IPS-18a (cell line): ENCODE results near the gene UBE3A.

Source experiments
- H3K27ac ChIP-seq: one replicate; pipeline ENCODE4 v1.5.1; 2013; ENCODE audit warnings: low read length
- H3K27me3 ChIP-seq: one replicate; pipeline ENCODE4 v1.6.1; 2013; ENCODE audit warnings: mild to moderate bottlenecking, low read length; ENCODE audit not compliant: control insufficient read depth, insufficient read depth
- H3K36me3 ChIP-seq: one replicate; pipeline ENCODE4 v1.6.1; 2013; ENCODE audit warnings: low read depth, low read length; ENCODE audit not compliant: control insufficient read depth
- H3K4me1 ChIP-seq: one replicate; pipeline ENCODE4 v1.6.1; 2013; ENCODE audit warnings: low read depth, low read length; ENCODE audit not compliant: control insufficient read depth
- H3K4me3 ChIP-seq: one replicate; pipeline ENCODE4 v1.5.1; 2013; ENCODE audit warnings: low read length
- H3K9ac ChIP-seq: one replicate; pipeline ENCODE4 v1.6.1; 2013; ENCODE audit warnings: mild to moderate bottlenecking, low read length, moderate library complexity
- H3K9me3 ChIP-seq: one replicate; pipeline ENCODE4 v1.6.1; 2013; ENCODE audit warnings: low read depth, low read length; ENCODE audit not compliant: control insufficient read depth

The UBE3A gene

GRCh38 chr15:25402342-25402741, 36.5 kb downstream of the UBE3A start:
- no peak overlapping the region for H3K9ac ChIP-seq
- H3K27ac ChIP-seq: no peak overlapping the region
- peaks cover 18% of the 10 kb centered on the region for H3K36me3 ChIP-seq
- H3K9me3 ChIP-seq: no peaks in the 10 kb centered on the region
- H3K27me3 ChIP-seq: no peaks in the 10 kb centered on the region
- H3K4me3 ChIP-seq: no peak overlapping the region
- H3K4me1 ChIP-seq: peaks cover 15% of the 10 kb centered on the region

GRCh38 chr15:25401501-25401900, 37.3 kb downstream of the UBE3A start:
- no peak overlapping the region for H3K4me3 ChIP-seq
- peaks cover 18% of the 10 kb centered on the region for H3K36me3 ChIP-seq
- H3K27me3 ChIP-seq: no peaks in the 10 kb centered on the region
- H3K27ac ChIP-seq: no peak overlapping the region
- H3K9me3 ChIP-seq: no peaks in the 10 kb centered on the region
- no peak overlapping the region for H3K9ac ChIP-seq
- peaks cover 7% of the 10 kb centered on the region for H3K4me1 ChIP-seq

- H3K4me1 ChIP-seq: no peaks in the 10 kb centered on the region
- no peak overlapping the region for H3K27ac ChIP-seq
- no peak overlapping the region for H3K9ac ChIP-seq
- no peaks in the 10 kb centered on the region for H3K27me3 ChIP-seq
- H3K4me3 ChIP-seq: no peak overlapping the region
- peaks cover 6% of the 10 kb centered on the region for H3K36me3 ChIP-seq
- H3K9me3 ChIP-seq: no peaks in the 10 kb centered on the region
Observed at GRCh38 chr15:25397100-25397499, 41.7 kb downstream of the UBE3A start.

GRCh38 chr15:25394898-25395297, 43.9 kb downstream of the UBE3A start:
- Histone ChIP-seq H3K9ac (no peak overlapping the region), H3K27ac (no peak overlapping the region), H3K4me1 (no peaks in the 10 kb centered on the region), H3K4me3 (no peak overlapping the region), H3K36me3 (peaks cover 4% of the 10 kb centered on the region), H3K27me3 (no peaks in the 10 kb centered on the region), H3K9me3 (no peaks in the 10 kb centered on the region)

- H3K9ac ChIP-seq: no peak overlapping the region
- peaks cover 4% of the 10 kb centered on the region for H3K36me3 ChIP-seq
- H3K9me3 ChIP-seq: no peaks in the 10 kb centered on the region
- no peak overlapping the region for H3K27ac ChIP-seq
- H3K4me1 ChIP-seq: no peaks in the 10 kb centered on the region
- no peak overlapping the region for H3K4me3 ChIP-seq
- H3K27me3 ChIP-seq: no peaks in the 10 kb centered on the region
Observed at GRCh38 chr15:25392806-25393205, 46.0 kb downstream of the UBE3A start.

GRCh38 chr15:25391971-25392721, 46.7 kb downstream of the UBE3A start:
- Histone ChIP-seq H3K27ac (no peak overlapping the region), H3K27me3 (no peaks in the 10 kb centered on the region), H3K9me3 (no peaks in the 10 kb centered on the region), H3K4me1 (no peaks in the 10 kb centered on the region), H3K9ac (no peak overlapping the region), H3K36me3 (peaks cover 4% of the 10 kb centered on the region), H3K4me3 (no peak overlapping the region)

- Histone ChIP-seq H3K27ac (no peak overlapping the region), H3K27me3 (no peaks in the 10 kb centered on the region), H3K9me3 (no peaks in the 10 kb centered on the region), H3K36me3 (no peaks in the 10 kb centered on the region), H3K4me1 (no peaks in the 10 kb centered on the region), H3K4me3 (no peak overlapping the region), H3K9ac (no peak overlapping the region)
Observed at GRCh38 chr15:25385986-25386385, 52.8 kb downstream of the UBE3A start.

- Histone ChIP-seq H3K9me3 (no peaks in the 10 kb centered on the region), H3K27me3 (no peaks in the 10 kb centered on the region), H3K36me3 (peaks cover 5% of the 10 kb centered on the region), H3K4me3 (no peak overlapping the region), H3K4me1 (no peaks in the 10 kb centered on the region), H3K27ac (no peak overlapping the region), H3K9ac (no peak overlapping the region)
Observed at GRCh38 chr15:25381579-25381978, 57.2 kb downstream of the UBE3A start.

- H3K36me3 ChIP-seq: peaks cover 26% of the 10 kb centered on the region
- no peak overlapping the region for H3K4me3 ChIP-seq
- H3K27me3 ChIP-seq: no peaks in the 10 kb centered on the region
- H3K4me1 ChIP-seq: no peaks in the 10 kb centered on the region
- H3K9ac ChIP-seq: no peak overlapping the region
- H3K9me3 ChIP-seq: no peaks in the 10 kb centered on the region
- H3K27ac ChIP-seq: no peak overlapping the region
Observed at GRCh38 chr15:25378501-25378901, 60.3 kb downstream of the UBE3A start.

- Histone ChIP-seq H3K27me3 (no peaks in the 10 kb centered on the region), H3K9ac (no peak overlapping the region), H3K36me3 (peaks cover 48% of the 10 kb centered on the region)
Observed at GRCh38 chr15:25375557-25375956, 63.3 kb downstream of the UBE3A start.

GRCh38 chr15:25374143-25374542, 64.7 kb downstream of the UBE3A start:
- no peak overlapping the region for H3K4me3 ChIP-seq
- no peak overlapping the region for H3K9ac ChIP-seq
- no peaks in the 10 kb centered on the region for H3K4me1 ChIP-seq
- H3K27ac ChIP-seq: no peak overlapping the region
- no peaks in the 10 kb centered on the region for H3K9me3 ChIP-seq
- H3K27me3 ChIP-seq: no peaks in the 10 kb centered on the region
- H3K36me3 ChIP-seq: peaks cover 55% of the 10 kb centered on the region

More at GRCh38 chr15:25375557-25375956, 63.3 kb downstream of the UBE3A start:
- Histone ChIP-seq H3K27ac (no peak overlapping the region), H3K4me3 (no peak overlapping the region), H3K4me1 (no peaks in the 10 kb centered on the region), H3K9me3 (no peaks in the 10 kb centered on the region)

- Histone ChIP-seq H3K4me3 (no peak overlapping the region), H3K36me3 (peaks cover 59% of the 10 kb centered on the region), H3K27me3 (no peaks in the 10 kb centered on the region), H3K9me3 (no peaks in the 10 kb centered on the region), H3K4me1 (no peaks in the 10 kb centered on the region), H3K27ac (no peak overlapping the region), H3K9ac (no peak overlapping the region)
Observed at GRCh38 chr15:25372298-25372697, 66.5 kb downstream of the UBE3A start.
